HL-60 (cell line): Measurements from ENCODE around the gene HHAT.

Experiments
- CTCF ChIP-seq: IDR thresholded peaks from one replicate; pipeline ENCODE4 v1.5.1; 2011; ENCODE audit warnings: low read length, control low read depth, inconsistent platforms; ENCODE audit not compliant: insufficient read depth
- GABPA ChIP-seq: IDR thresholded peaks from 2 replicates; pipeline ENCODE4 v1.6.1; 2012; ENCODE audit warnings: low read depth
- POLR2AphosphoS5 ChIP-seq: IDR thresholded peaks from 2 replicates; pipeline ENCODE4 v1.6.1; 2012; ENCODE audit warnings: low read depth
- REST ChIP-seq: IDR thresholded peaks from 2 replicates; pipeline ENCODE4 v1.6.1; 2012; ENCODE audit warnings: low read depth; ENCODE audit not compliant: insufficient replicate concordance

GRCh38 chr1:210384625-210385024 lies 55.9 kb downstream of the HHAT start:
- TF ChIP-seq CTCF = no peak
- TF ChIP-seq REST = no peak
- no peak for TF ChIP-seq GABPA
- no peak for TF ChIP-seq POLR2AphosphoS5
